ENCODE measurements around the gene KAT5. TPM values are rescaled to one million over a fixed set of nuclear protein-coding genes. Genes with fewer than 3 reads are reported as not detected.
"Not testable (repeated sequence)": the region's sequence is repeated elsewhere in the genome, so short reads cannot be mapped to it uniquely, and the experiment has no call there.

Gene KAT5
- total RNA-seq (2014; rRNA removed; shearing (Covaris generic)): 36.8 and 47.9 TPM in 2 replicates

DNA sequence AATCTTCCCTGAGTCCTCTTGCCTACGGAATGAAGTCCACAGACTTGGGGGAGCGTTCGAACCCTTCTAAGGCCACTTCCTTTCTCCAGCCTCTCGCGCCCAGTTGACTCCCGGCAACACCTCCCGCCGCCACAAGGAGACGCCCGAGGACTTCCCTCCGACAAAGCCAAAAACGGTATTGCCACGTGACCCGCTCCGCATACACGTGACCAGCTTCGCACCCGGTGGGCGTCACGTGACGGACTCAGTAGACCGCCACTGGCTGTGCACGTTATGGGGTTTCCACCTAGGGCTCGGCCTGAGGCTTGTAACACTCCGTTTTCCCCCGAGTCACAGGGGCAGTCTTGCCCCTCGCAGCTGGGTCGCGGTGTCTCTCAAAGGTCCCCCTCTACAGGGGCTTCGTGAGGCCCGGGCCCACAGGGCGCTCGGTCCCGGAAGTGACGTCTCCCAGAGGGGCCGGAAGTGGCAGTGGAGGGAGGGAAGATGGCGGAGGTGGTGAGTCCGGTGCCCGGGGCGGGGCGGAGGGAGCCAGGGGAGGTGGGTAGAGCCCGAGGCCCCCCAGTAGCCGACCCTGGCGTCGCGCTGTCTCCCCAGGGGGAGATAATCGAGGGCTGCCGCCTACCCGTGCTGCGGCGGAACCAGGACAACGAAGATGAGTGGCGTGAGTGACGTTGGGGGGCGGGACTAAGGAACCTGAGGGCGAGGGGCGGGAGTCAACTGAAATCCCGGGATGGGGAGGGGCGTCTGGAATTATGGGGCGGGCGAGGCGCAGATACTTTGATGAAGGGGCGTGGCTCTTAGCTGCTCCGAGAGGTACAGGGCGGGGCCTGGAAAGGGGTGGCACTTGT is at the start of gene KAT5:
Gene KAT5 (plus strand): TSS at position 468 of the 848 bp plus-strand sequence. CDS start 16 bp downstream, at position 484.
- peak; percentile 97 for DNase-seq (ENCODE audit: low read depth)

DNA sequence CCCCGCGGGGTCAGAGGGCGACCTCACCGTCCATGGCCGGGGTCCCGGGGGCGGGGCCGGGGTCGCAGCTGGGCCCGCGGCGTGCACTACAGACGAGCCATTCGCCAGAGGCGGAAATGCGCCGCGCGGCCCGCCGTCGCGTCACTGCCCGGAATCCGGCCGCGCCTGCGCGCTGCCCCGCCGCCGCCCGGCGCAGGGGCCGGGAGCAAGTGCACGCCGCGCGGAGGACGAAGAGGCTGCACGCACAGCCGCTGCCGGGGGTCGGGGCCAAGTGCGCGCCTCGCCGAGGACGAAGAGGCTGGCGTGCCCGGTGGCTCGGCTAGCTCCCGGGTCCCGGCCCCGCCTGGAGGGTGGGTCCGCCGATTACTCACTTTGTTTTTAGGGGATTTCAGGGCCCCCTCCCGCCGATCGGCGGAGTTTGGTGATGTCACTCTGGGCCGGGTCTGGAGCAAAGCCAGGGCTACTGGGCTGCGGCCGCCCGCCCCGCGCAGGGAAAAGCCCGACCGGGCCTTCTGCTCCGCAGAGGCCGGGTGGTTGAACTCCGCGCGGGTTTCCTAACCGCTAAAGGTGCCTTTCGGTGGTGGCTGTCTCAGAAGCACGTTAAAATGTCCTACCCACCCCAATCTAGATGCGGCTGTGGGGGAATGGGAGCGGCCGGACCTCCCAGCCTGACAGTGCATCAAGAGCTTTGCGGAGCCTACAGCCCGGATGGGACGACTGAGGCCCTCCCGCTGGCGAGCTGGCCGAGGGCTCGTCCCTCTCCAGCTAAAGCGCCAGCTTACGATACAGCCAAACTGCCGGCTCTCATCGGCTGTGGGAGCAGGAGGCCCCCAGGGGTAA is 49.0 kb upstream of the KAT5 start, which contains the start of gene RELA:
Gene RELA (minus strand): TSS at position 118 of the 840 bp plus-strand sequence. CDS start 84 bp downstream, at position 34.
- peak; percentile 94 for DNase-seq (ENCODE audit: low read depth)

DNA sequence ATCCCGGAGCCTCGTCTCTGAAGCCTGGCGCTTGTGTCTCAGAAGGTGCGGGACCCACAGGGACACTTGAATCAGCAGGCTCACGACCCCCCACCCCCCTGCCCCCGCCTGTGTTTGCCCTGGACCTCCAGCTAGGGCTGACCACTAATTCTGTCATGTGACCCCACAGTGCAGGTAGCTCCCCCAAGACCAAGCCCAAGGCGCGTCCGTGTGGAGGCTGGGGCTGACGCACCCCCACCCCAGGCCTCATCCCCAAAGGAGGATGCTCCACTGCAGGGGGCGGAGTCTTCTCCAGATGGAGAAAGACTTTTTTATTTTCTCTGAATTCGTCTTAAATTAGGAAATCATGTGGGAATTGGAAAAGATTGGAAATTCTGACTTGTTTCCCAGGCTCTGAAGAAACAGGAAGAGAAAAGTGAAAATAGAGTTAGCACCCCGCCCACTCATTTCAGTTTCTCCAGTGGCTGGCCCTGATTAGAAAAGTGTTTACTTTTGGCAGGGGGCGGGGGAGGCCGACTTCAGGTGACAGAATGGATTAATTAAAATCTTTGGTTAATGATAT is 48.3 kb upstream of the KAT5 start:
- peak; percentile 51 for DNase-seq (ENCODE audit: low read depth)

DNA sequence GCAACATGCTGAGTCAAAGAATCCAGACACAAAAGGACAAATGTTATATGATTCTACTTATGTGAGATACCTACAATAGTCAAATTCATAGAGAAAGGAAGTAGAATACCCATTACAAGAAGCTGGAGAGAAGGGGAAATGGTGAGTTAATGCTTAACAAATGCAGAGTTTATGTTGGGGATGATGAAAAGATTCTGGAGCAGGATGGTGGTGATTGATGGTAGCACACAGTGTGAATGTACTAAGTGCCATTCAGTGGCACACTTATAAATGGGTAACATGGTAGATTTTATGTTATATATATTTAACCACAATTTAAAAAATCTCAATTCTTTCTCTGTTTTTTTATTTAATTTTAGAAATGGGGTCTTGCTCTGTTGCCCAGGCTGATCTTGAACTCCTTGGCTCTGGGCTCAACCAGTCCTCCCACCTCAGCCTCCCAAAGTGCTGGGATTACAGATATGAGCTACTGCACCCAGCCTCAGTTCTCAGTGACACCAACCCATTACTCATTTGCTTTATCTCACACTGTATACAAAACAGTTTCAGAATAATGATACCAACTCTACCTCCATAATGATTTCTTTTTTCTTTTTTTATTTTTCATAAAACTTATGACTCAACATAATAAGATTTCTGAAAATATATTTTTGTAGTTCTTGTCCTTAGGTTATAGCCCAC is 39.7 kb upstream of the KAT5 start:
- peak; percentile 14 for DNase-seq (ENCODE audit: low read depth)

DNA sequence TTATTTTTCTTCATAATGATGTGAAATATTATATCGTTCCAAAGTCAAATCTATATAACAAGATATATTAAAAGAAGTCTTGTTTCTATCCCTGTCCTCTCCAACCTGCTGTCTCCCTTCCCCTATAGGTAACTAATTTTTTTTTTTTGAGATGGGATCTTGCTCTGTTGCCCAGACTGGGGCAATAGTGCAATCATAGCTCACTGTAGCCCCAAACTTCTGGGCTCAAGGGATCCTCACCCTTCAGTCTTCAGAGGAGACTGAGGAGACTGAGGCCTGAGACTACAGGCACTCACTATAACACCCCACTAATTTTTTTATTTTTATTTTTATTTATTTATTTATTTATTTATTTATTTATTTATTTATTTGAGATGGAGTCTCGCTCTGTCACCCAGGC is 39.1 kb upstream of the KAT5 start:
- DNase-seq (ENCODE audit: low read depth): no peak

DNA sequence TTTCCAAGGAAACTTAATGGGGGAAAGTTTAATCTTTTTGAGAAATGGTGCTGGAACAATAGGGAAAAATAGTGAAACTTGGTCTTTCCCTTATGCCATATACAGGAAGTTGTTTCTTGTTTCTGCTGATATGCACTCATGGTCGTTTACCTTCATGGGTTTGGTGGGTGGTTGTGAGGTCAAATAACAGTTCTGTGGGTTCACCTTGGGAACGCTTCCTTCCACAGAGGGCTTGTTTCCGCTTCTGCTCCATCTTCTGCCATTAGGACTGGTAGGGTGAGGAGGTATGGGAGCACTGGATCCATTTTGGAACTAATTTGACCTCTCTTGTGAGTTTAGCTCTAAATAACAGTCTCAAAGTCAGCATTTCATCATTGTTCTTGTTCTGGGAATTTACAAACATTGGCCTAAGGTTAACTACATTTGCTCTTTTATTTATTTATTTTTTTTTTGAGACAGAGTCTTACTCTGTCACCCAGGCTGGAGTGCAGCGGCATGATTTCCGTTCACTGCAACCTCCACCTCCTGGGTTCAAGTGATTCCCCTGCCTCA is 31.8 kb upstream of the KAT5 start:
- DNase-seq (ENCODE audit: low read depth): no peak

DNA sequence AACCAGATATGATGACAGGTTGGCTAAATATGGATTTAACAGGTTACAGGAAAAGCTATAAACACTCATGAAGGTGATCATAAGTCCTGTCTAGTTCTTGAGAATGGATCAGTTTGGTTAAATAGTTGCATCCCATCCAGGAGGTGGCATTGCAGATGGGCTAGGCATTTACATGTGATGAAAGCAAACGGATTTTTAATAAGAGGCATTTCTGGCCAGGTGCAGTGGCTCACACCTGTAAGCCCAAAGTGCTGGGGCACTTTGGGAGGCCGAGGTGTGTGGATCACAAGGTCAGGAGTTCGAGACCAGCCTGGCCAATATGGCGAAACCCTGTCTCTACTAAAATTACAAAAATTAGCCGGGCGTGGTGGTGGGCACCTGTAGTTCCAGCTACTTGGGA is 28.6 kb upstream of the KAT5 start:
- DNase-seq (ENCODE audit: low read depth): not testable (repeated sequence)

DNA sequence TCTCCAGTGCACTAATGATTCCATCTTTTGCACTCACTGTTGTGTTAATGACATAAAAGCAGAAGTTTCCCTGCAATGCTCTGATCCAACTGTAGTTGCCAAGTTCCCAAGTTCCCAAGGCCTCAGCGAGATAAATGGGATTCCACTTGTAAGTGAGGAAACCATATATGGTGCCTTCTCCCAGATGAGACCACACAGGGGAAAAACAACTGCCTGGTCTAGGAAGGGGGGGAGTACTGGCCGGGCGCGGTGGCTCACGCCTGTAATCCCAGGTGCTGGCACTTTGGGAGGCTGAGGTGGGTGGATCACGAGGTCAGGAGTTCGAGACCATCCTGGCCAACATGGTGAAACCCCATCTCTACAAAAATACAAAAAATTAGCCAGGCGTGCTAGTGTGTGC is 26.1 kb upstream of the KAT5 start:
- DNase-seq (ENCODE audit: low read depth): no peak

DNA sequence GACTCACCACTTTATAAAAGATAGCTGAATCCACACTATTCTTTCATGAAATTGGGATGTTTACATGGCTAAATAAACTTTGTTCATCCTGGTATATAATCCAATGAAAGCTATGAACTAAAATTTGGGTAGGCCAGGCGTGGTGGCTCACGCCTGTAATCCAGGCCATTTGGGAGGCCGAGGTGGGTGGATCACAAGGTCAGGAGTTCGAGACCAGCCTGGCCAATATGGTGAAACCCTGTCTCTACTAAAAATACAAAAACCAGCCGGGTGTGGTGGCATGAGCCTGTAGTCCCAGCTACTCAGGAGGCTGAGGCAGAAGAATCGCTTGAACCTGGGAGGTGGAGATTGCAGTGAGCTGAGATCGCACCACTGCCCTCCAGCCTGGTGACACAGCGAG is 20.2 kb upstream of the KAT5 start:
- not testable (repeated sequence) for DNase-seq (ENCODE audit: low read depth)

DNA sequence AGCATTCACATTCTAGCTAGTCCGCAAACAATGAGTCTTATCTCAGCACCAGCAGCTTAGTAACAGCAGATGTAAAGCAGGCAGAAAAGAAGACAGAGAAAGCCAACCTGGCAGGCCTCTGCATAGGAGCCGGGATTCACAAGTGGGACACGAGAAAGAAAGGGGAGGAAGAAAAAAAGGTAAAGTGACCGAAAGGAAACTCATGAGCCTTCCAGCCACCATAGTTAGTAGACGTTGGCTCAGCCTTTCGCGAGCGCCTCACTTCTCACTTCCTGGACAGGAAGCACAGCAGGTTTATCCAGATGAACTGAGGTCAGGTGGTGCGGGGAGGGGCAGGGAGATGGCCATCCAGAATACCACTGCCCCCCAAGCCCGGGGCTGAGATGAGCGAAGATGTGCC is 19.7 kb upstream of the KAT5 start:
- no peak for DNase-seq (ENCODE audit: low read depth)

DNA sequence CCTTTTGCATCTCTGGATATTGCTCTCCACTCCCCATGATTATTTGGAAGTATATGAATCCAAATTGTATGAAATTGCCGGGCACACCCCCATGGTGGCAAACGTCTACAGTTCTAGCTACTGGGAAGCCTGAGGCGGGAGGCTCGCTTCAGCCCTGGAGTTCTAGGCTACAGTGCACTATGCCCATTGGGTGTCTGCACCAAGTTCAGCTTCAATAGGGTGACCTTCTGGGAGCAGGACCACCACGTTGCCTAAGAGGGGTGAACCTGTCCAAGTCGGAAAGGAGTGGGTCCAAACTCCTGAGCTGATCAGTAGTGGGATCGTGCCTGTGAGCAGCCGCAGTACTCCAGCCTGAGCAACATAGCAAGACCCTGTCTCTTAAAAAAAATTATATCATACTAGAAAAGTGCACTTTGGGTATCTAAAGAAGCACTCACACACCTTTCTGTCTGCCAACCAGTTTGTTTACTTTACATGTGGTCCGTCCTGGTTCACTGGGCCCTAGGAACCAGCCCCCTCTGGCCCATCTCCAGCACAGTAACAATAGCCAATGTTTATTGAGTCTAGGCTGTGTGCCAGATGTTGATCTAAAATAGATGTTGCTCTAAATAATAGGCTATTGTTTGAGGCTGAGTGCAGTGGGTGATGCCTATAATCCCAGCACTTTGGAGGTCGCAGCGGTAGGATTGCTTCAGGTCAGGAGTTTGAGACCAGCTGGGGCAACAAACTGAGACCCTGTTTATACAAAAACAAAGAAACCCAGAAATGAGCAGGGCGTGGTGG is 16.4 kb upstream of the KAT5 start:
- peak; percentile 31 for DNase-seq (ENCODE audit: low read depth)

DNA sequence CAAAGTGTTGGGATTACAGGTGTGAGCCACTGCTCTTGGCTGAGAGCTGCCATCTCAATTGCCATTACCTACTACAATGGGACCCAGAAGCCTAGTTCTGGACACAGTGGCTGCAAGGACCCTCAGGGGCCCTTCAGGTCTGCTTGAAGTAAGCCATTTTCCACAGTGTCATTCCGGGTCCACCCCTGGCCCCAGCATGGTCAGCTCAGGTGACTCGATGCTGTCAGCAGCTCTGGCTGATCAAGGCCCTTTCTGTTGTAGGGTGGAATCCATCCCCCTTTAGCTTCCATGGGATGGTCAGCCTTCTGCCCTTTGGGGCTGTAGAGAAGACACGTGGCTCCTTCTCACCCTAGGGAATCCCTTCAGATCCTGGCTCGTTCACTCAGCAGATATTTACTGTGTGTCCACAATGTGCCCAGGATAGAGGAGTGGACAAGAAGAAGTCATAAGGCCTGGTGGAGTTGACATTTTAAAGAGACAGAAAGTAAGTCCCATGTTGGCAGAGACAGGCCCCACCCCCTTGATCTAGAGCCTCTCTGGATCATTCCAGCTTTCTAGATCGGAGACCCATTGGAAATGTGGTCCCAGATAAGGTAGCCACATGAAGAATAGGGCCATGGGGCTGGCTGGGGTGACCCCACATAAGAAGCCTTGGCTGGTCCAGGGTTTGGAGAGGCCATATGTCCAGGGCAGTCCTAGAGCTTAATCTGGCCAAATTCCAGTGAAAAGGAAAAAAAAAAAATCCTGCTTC is 15.1 kb upstream of the KAT5 start:
- DNase-seq (ENCODE audit: low read depth): no peak

DNA sequence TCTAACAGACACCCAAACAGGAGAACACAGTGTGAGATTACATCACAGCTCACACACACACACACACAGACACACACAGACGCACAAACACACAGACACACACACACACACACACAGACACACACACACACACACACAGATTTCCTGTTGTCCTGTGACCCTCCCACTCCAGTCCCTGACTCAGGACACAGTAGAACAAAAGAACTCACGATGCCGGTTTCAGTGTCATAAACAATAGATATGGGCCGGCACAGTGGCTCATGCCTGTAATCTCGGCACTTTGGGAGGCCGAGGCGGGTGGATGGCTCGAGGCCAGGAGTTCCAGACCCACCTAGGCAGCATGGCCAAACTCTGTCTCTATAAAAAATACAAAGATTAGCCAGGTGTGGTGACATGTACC is 13.8 kb upstream of the KAT5 start:
- DNase-seq (ENCODE audit: low read depth): no peak

DNA sequence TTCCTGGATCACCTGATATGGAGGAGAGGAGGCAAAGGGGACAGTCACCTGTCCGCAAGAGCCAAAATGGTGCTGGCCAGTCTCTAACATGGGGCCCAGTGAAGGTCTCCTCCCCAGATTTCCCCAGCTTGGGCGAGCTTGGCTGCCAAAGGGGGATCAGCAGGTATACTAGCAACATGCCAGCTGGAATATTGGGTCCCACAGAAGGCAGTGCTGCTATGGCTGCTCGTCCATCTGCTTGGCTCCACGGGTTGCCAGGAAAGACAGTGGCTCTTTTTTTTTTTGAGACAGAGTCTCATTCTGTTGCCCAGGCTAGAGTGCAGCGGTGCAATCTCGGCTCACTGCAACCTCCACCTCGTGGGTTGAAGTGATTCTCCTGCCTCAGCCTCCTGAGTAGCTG is 12.7 kb upstream of the KAT5 start:
- DNase-seq (ENCODE audit: low read depth): no peak

DNA sequence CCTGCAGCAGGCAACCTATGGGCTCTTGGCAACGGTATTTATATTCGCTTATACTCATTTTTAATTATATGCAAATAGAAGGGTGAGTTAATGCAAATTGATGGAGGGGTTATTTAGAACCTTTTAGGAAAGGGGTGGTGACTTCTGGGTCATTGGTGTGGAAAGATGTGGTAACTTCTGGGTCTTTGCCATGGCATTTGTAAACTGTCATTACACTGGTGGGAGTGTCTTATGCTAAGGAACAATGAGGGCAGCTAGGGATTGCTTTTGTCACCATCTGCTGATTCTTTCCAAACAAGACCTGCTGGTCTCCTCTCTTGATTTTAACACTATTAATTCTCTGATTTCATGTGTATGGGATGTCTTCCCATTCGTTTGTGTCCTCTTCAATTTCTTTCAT is 11.7 kb upstream of the KAT5 start:
- peak; percentile 29 for DNase-seq (ENCODE audit: low read depth)

DNA sequence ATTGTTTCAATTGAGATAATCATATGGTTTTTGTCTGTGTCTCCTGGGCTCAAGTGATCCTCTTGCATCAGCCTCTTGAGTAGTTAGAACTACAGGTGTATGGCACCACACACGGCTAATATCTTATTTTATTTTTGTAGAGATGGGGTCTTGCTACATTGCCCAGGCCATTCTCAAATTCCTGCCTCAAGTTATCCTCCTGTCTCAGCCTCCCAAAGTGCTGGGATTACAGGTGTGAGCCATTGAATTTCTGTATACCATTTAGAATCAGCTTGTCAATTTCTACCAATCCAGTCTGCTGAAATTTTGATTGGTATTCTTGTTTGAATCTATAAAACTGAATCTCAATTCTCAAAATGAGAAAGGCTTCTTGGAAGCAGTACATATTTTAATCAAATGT is 10.4 kb upstream of the KAT5 start:
- no peak for DNase-seq (ENCODE audit: low read depth)

DNA sequence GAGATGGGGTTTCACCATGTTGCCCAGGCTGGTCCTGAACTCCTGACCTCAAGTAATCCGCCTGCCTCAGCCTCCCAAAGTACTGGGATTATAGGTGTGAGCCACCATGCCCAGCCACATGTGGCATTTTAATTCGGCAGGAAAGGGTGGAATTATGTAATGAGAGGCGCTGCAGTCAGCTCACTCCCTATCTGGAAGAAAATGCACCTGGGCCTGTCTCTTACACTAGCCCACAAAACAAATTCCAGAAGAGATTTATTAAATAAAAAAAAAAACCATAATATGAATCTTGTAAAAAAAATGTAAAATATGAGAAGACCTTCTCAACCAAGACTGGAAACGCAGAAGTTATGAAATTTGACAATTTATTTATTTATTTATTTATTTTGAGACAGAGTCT is 8.2 kb upstream of the KAT5 start:
- DNase-seq (ENCODE audit: low read depth): no peak

DNA sequence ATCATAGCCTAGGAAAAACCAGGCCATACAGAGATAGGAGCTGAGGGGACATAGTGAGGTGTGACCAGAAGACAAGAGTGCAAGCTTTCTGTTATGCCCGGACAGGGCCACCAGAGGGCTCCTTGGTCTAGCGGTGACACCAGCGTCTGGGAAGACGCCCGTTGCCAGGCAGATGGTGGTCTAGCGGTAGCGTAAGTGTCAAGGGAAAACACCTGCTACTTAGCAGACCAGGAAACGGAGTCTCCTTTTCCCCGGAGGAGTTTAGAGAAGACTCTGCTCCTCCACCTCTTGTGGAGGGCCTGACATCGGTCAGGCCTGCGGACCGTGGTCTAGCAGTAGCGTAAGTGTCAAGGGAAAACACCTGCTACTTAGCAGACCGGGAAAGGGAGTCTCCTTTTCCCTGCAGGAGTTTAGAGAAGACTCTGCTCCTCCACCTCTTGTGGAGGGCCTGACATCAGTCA is 5.7 kb upstream of the KAT5 start:
- DNase-seq (ENCODE audit: low read depth): peak; percentile 49

DNA sequence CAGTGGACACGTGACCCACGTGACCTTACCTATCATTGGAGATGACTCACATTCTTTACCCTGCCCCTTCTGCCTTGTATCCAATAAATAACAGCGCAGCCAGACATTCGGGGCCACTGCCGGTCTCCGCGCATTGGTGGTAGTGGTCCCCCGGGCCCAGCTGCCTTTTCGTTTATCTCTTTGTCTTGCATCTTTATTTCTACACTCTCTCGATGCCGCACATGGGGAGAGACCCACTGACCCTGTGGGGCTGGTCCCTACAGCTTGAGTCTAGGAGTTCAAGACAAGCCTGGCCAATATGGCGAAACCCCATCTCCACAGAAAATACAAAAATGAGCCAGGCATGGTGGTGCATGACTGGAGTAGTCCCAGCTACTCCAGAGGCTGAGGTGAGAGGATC is 5.0 kb upstream of the KAT5 start:
- DNase-seq (ENCODE audit: low read depth): not testable (repeated sequence)

DNA sequence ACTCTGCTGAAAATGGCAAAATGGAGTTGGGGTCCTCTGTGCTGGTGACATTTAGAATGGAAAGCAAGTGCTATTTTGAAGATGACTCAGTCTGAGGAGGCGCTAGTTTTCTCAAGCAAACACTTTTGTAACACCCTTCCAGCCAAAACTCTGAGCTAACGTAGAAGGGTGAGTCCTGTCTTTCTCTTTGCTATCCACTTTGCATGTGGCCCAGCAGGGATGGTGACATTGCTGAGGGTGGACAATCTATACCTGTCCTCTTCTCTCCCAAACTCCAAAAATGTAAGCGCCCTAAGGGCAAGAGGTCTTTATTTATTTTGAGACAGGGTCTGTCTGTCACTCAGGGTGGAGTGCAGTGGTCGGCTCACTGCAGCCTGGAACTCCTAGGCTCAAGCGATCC is 3.6 kb upstream of the KAT5 start:
- DNase-seq (ENCODE audit: low read depth): no peak

All from RPMI7951 (cell line).